H1 (cell line): ENCODE data around the gene IRF3. TPM values are rescaled to one million over a fixed set of nuclear protein-coding genes. Genes with fewer than 3 reads are reported as not detected.

Experiments
- CBX8 ChIP-seq: fragments of 300-800, 300-1000 bp; sonication (generic); IDR thresholded peaks from 2 replicates; pipeline ENCODE4 v1.7.1; 2016; ENCODE audit warnings: low read depth, low read length, borderline replicate concordance
- KDM1A ChIP-seq: fragments of 200-600, 300-600 bp; sonication (generic); IDR thresholded peaks from 2 replicates; pipeline ENCODE4 v1.7.1; 2016; ENCODE audit warnings: mild to moderate bottlenecking, low read length, borderline replicate concordance
- RAD21 ChIP-seq, 2 experiments: IDR thresholded peaks in 1 of 2; conservative IDR thresholded peaks in 1 of 2; 2 replicates each; pipeline ENCODE4 v1.6.1; 2011; ENCODE audit warnings: low read depth in 2 of 2, low read length in 2 of 2, improper control_type of control experiment in 1 of 2, inconsistent platforms in 1 of 2, mild to moderate bottlenecking in 1 of 2, moderate library complexity in 1 of 2
- SIN3A ChIP-seq, 2 experiments: IDR thresholded peaks in 1 of 2; conservative IDR thresholded peaks in 1 of 2; 2 replicates each; pipeline ENCODE4 v1.6.1; 2011 to 2012; ENCODE audit warnings: low read length in 2 of 2, improper control_type of control experiment in 1 of 2, low read depth in 1 of 2, mild to moderate bottlenecking in 1 of 2
- SP4 ChIP-seq: IDR thresholded peaks from 2 replicates; pipeline ENCODE4 v1.6.1; 2012; ENCODE audit warnings: low read length, inconsistent platforms
- SRF ChIP-seq: IDR thresholded peaks from 2 replicates; pipeline ENCODE4 v1.6.1; 2011; ENCODE audit warnings: mild to moderate bottlenecking, low read depth, low read length, moderate library complexity
- polyA plus RNA-seq, 7 experiments: library from polyadenylated mRNA; depleted of rRNA in 3 of 7; stranded (reverse) in 5 of 7; unstranded in 2 of 7; fragments of >200 nt in 5 of 7; fragments of 200-250 nt in 2 of 7; gene quantifications; 1 replicate in 5 of 7; 2 replicates in 1 of 7; 4 replicates in 1 of 7; pipeline versions ENCODE4 v1.2.1 to v1.2.3, GENCODE V29; 2011 to 2013; ENCODE audit warnings: missing spikeins in 2 of 7, mixed read lengths in 2 of 7
- total RNA-seq: library from RNA; stranded (reverse); fragmentation: NEBNext Ultra II Directional; extraction: Animal tissue kit (Norgen Biotek cat#: 25700); gene quantifications from 2 replicates; pipeline ENCODE4 v1.2.1, GENCODE V29; 2021

IRF3 gene
- total and polyA plus RNA-seq, 2 of the 8 experiments (the other 6 are each of a cell fraction or from before 2014, with no cell fraction given), result 103 to 114 TPM

GRCh38 chr19:49689133-49690078 is 23.7 kb upstream of the IRF3 start, which contains the start of gene ADM5 (continued):
- TF ChIP-seq SIN3A (conservative IDR thresholded peaks at IDR 0.05 in 1 of 2, IDR thresholded peaks at IDR 0.05 in 1 of 2; ENCODE audit: low read depth in 1 of 2, low read length in 2 of 2) (peak in 1 of 2 experiments; percentile 59; a peak in 1 of 4 replicates), CBX8 (no peak), RAD21 (IDR thresholded peaks at IDR 0.05 in 1 of 2, conservative IDR thresholded peaks at IDR 0.05 in 1 of 2; ENCODE audit: low read depth in 2 of 2, low read length in 2 of 2) (peak; percentile 42 to 48), SP4 (0 out of 2 replicates have a peak, but pooled peaks have one; percentile 6), KDM1A (peak; percentile 82; the same call in 1 of the 2 replicates), SRF (no peak)
